ENCODE data around the gene SEC23B. TPM values are rescaled to one million over a fixed set of nuclear protein-coding genes. Genes with fewer than 3 reads are reported as not detected.

SEC23B gene
- total and polyA plus RNA-seq, 2 of the 4 experiments (the other 2 are of a cell fraction), result 51.5 to 78.9 TPM

DNA sequence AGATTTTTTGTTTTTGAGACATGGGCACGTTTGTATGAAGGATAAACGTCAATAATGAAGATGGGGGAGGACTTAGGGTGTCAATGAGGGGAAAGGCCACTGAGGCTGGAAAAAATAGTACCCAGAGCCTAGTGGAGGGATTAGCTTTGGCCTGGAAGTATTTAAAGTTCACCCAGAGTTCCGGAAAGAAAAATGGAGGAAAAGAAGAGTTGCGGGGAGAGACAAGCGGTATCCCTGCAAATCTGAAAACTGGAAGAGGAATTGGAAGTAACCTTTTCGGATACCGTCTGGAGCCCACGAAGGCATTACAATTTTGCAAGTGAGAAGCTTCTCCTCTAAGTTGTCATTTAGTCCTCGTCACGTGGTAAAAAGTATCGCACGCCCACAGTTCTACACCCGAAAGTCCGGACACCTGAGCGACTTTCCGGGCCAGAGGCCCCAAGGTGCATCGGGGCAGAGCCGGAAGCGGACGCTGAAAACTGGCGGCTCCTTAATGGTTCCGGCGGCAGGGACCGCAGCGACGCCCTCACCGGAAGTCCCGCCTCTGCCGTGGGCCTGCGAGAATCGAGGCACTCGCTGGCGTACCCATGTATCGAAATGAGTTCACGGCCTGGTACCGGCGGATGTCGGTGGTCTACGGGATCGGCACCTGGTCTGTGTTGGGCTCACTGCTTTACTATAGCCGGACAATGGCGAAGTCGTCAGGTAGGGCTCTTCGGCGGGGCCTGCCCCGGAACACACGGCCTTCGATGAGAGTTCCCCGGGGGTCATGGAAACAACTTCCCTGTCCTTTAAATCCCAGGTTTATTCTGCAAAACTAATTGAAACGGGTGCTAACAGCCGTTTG lies 59.4 kb downstream of the SEC23B start, which contains the start of gene SMIM26:
Gene SMIM26 (plus strand): TSS at position 541 of the 847 bp plus-strand sequence. CDS start 47 bp downstream, at position 588.
- in situ Hi-C loops (cut with MboI; ENCODE audit: low sequenced_read_pairs), result no loop called here
- Histone ChIP-seq H3K4ac (ENCODE audit: low read depth, low read length) (peak within 1 kb of the TSS; percentile 98), H3K36me3 (ENCODE audit: control insufficient read depth, insufficient read depth, low read length) (peaks cover 8% of the 10 kb centered on the region), H3K14ac (replicated peaks; ENCODE audit: low read depth, low read length) (peak within 1 kb of the TSS; percentile 97), H4K91ac (ENCODE audit: insufficient read depth, low read depth, low read length) (peak within 1 kb of the TSS; percentile 90), H3K27ac (ENCODE audit: insufficient read depth, low read length) (peak within 1 kb of the TSS; percentile 99), H3K79me1 (ENCODE audit: low read depth in 1 of 2, low read length in 2 of 2) (peaks cover 10 to 33% of the 10 kb centered on the region in 2 experiments), H3K56ac (ENCODE audit: extremely low read depth, insufficient read depth, low read length) (peak within 1 kb of the TSS; percentile 90), H3K4me1 (ENCODE audit: control insufficient read depth, insufficient read depth, low read length) (peaks cover 2% of the 10 kb centered on the region; the same call in 1 of the 2 replicates), H2AK9ac (replicated peaks; ENCODE audit: low read depth, low read length, poor library complexity) (peak within 1 kb of the TSS; percentile 48), H3K18ac (ENCODE audit: low read depth, low read length) (peak within 1 kb of the TSS; percentile 95), H4K20me1 (ENCODE audit: insufficient read depth, low read length) (no peaks in the 10 kb centered on the region), H2BK20ac (ENCODE audit: low read depth, low read length) (no peak within 1 kb of the TSS), H2AK5ac (ENCODE audit: low read depth, low read length) (peak within 1 kb of the TSS; percentile 72; the same call in 1 of the 2 replicates), H2AFZ (replicated peaks; ENCODE audit: low read length, poor library complexity) (peak within 1 kb of the TSS; percentile 97), H2BK5ac (ENCODE audit: low read depth, low read length, poor library complexity, severe bottlenecking) (peak within 1 kb of the TSS; percentile 93), H3K4me3 (ENCODE audit: insufficient read depth, low read depth, low read length) (peak within 1 kb of the TSS; percentile 97), H2BK15ac (ENCODE audit: low read depth, low read length) (no peak within 1 kb of the TSS; the same call in 2 of the 3 replicates), H4K8ac (ENCODE audit: low read depth in 2 of 2, low read length in 2 of 2) (peak within 1 kb of the TSS; percentile 97 to 98), H4K5ac (ENCODE audit: low read depth, low read length) (peak within 1 kb of the TSS; percentile 99), H2BK120ac (ENCODE audit: low read depth, low read length) (peak within 1 kb of the TSS; percentile 38), H3K9me1 (ENCODE audit: insufficient read depth, low read length) (peaks cover 9% of the 10 kb centered on the region), H3K4me2 (ENCODE audit: low read depth, low read length) (peak within 1 kb of the TSS; percentile 84), H3K27me3 (ENCODE audit: control insufficient read depth, insufficient read depth, low read length) (no peaks in the 10 kb centered on the region), H3K9ac (ENCODE audit: low read depth, low read length) (peak within 1 kb of the TSS; percentile 100), H3K23ac (ENCODE audit: low read depth, low read length) (peak within 1 kb of the TSS; percentile 96), H3K9me3 (ENCODE audit: control insufficient read depth, insufficient read depth, low read length) (no peaks in the 10 kb centered on the region)
- POLR2A ChIA-PET (ENCODE audit: unreplicated experiment), result interaction anchor here (0.6 kb wide), 1 partner anchor 18 kb away, joined by 10 read pairs; no protein-coding TSS in a partner anchor
- DNase-seq (peak; percentile 82), ATAC-seq (ENCODE audit: low read depth) (peak; percentile 98)
- BruUV-seq (replicated peaks), result TSS peak; percentile 86
- intact Hi-C loops (cut with micrococcal nuclease), result no loop called here
- dilution Hi-C loops (cut with HindIII; ENCODE audit: low sequenced_read_pairs, unreplicated experiment), result no loop called here
- CTCF ChIA-PET, result no interaction called here
- WGBS, 2 experiments (ENCODE audit: extremely low coverage in 2 of 2, insufficient read length in 1 of 2), result 1% methylated on average over 29 of the region's 51 CpGs; no CpG with 5 or more reads in 1 of the 2 experiments
- TF ChIP-seq, protein P1, sequence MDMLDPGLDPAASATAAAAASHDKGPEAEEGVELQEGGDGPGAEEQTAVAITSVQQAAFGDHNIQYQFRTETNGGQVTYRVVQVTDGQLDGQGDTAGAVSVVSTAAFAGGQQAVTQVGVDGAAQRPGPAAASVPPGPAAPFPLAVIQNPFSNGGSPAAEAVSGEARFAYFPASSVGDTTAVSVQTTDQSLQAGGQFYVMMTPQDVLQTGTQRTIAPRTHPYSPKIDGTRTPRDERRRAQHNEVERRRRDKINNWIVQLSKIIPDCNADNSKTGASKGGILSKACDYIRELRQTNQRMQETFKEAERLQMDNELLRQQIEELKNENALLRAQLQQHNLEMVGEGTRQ (IDR thresholded peaks at IDR 0.05; ENCODE audit: low read depth, low read length), result peak; percentile 49
- TF ChIP-seq MXI1 (IDR thresholded peaks at IDR 0.05; ENCODE audit: borderline replicate concordance, low read depth, low read length), result peak; percentile 28; the same call in 1 of the 2 replicates
- TF ChIP-seq FOS (IDR thresholded peaks at IDR 0.05; ENCODE audit: low read depth, low read length), result no peak
- peak; percentile 61; the same call in 1 of the 2 replicates for TF ChIP-seq POLR2A (IDR thresholded peaks at IDR 0.05; ENCODE audit: low read depth, low read length)

Data from IMR-90 (cell line).